Measurements from ENCODE around the gene TNPO2. TPM values are rescaled to one million over a fixed set of nuclear protein-coding genes. Genes with fewer than 3 reads are reported as not detected.

Gene TNPO2
- total and polyA plus RNA-seq, 2 of the 13 experiments (the other 11 are each of a cell fraction or from before 2014, with no cell fraction given): 31.7 to 61.0 TPM

- TF ChIP-seq ZBTB39 (CRISPR knock-in tag; IDR thresholded peaks at IDR 0.05) (no peak), RBAK (CRISPR knock-in tag; IDR thresholded peaks at IDR 0.05) (no peak), ZNF484 (CRISPR knock-in tag; IDR thresholded peaks at IDR 0.05; ENCODE audit: borderline replicate concordance, low read depth) (no peak), ZNF446 (CRISPR knock-in tag; IDR thresholded peaks at IDR 0.05) (no peak), THAP7 (CRISPR knock-in tag; IDR thresholded peaks at IDR 0.05) (no peak), SRY (CRISPR knock-in tag; IDR thresholded peaks at IDR 0.05) (no peak), FOXA3 (CRISPR knock-in tag; IDR thresholded peaks at IDR 0.05) (0 out of 2 replicates have a peak, but pooled peaks have one; percentile 7), SNAI1 (CRISPR knock-in tag; IDR thresholded peaks at IDR 0.05; ENCODE audit: borderline replicate concordance) (peak; percentile 57; the same call in 1 of the 2 replicates), PRMT3 (CRISPR knock-in tag; IDR thresholded peaks at IDR 0.05; ENCODE audit: borderline replicate concordance, low read depth) (no peak), PHB2 (IDR thresholded peaks at IDR 0.05; ENCODE audit: partially characterized antibody) (no peak), MYC (CRISPR knock-in tag; IDR thresholded peaks at IDR 0.05; ENCODE audit: borderline replicate concordance) (peak; percentile 64; the same call in 1 of the 2 replicates), MTERF4 (CRISPR knock-in tag; IDR thresholded peaks at IDR 0.05) (no peak; the same call in 1 of the 2 replicates), ZNF362 (CRISPR knock-in tag; IDR thresholded peaks at IDR 0.05; ENCODE audit: borderline replicate concordance) (no peak), XRCC5 (optimal IDR thresholded peaks at IDR 0.05; ENCODE audit: low read length) (peak; percentile 96), ZNF12 (CRISPR knock-in tag; IDR thresholded peaks at IDR 0.05) (peak; percentile 52; the same call in 1 of the 2 replicates), HBP1 (CRISPR knock-in tag; IDR thresholded peaks at IDR 0.05; ENCODE audit: low read depth) (no peak), ZFP41 (CRISPR knock-in tag; IDR thresholded peaks at IDR 0.05; ENCODE audit: borderline replicate concordance) (no peak), ZXDC (CRISPR knock-in tag; IDR thresholded peaks at IDR 0.05) (no peak), NFRKB (IDR thresholded peaks at IDR 0.05) (no peak), GLI4 (CRISPR knock-in tag; IDR thresholded peaks at IDR 0.05; ENCODE audit: borderline replicate concordance) (no peak), ZNF790 (CRISPR knock-in tag; IDR thresholded peaks at IDR 0.05; ENCODE audit: borderline replicate concordance) (no peak), MTF2 (CRISPR knock-in tag; IDR thresholded peaks at IDR 0.05; ENCODE audit: borderline replicate concordance) (no peak)
Measured at GRCh38 chr19:12766051-12766521, 42.4 kb upstream of the TNPO2 start (continued).
